Right renal pelvis (tissue), 4 donors: Measurements from ENCODE around the gene FKBP1B. TPM values are rescaled to one million over a fixed set of nuclear protein-coding genes. Genes with fewer than 3 reads are reported as not detected.
"Not testable (repeated sequence)": the region's sequence is repeated elsewhere in the genome, so short reads cannot be mapped to it uniquely, and the experiment has no call there.

Experiments
- DNase-seq, 4 donors: peaks; one replicate each; pipeline ENCODE4 v3.0.0-alpha.2; 2013; ENCODE audit warnings: low read depth in 4 of 4, low spot score in 3 of 4, missing footprints in 1 of 4
- polyA plus RNA-seq, 4 donors: library from polyadenylated mRNA; unstranded; fragments of 120-200 nt; gene quantifications; one replicate each; pipeline ENCODE4 v1.2.1, GENCODE V29; 2013; ENCODE audit not compliant: insufficient read length in 4 of 4

The FKBP1B gene
- polyA plus RNA-seq, 4 donors: 9.3 to 14.0 (median 11.4) TPM

GRCh38 chr2:24058564-24059271, 9.2 kb downstream of the FKBP1B start:
- DNase-seq: no peak

- no peak for DNase-seq
These were observed 15.8 kb downstream of the FKBP1B start for GRCh38 chr2:24065341-24065740.

GRCh38 chr2:24072259-24072658, 22.7 kb downstream of the FKBP1B start:
- no peak for DNase-seq

DNA sequence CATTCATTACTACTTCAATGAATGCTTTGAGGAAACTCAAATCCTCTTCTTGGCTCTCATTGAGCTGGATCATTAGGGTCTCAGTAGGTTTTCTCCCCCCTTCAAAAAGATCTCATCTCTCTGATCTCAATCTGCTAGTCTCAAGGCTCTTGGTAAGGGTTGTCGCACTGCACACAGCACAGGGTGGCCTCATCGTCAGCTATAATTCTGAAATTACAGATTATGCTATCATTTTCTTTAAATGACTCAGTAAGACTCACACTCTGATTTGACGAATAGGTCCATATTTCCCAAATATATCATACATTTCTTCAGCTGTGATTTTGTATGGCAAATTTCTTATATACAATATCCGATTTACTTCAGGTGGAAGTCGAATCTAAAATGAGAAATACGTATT, 24.3 kb downstream of the FKBP1B start:
- no peak for DNase-seq

DNA sequence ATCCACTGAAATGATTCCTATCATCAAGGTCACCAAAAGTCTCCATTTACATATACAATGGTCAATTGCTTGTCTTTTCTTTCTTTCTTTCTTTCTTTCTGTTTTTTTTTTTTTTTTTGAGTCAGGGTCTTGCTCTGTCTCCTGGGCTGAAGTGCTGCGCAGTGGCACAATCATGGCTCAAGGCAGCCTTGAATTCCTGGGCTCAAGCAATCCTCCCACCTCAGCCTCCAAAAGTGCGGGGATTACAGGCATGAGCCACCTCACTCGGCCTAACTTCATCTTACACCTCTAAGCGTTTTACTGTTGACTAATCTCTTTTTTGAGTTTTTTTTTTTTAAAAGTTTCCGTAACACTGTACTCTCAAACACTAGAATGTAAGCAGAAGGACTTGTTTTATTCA, 25.7 kb downstream of the FKBP1B start:
- DNase-seq: no peak

DNA sequence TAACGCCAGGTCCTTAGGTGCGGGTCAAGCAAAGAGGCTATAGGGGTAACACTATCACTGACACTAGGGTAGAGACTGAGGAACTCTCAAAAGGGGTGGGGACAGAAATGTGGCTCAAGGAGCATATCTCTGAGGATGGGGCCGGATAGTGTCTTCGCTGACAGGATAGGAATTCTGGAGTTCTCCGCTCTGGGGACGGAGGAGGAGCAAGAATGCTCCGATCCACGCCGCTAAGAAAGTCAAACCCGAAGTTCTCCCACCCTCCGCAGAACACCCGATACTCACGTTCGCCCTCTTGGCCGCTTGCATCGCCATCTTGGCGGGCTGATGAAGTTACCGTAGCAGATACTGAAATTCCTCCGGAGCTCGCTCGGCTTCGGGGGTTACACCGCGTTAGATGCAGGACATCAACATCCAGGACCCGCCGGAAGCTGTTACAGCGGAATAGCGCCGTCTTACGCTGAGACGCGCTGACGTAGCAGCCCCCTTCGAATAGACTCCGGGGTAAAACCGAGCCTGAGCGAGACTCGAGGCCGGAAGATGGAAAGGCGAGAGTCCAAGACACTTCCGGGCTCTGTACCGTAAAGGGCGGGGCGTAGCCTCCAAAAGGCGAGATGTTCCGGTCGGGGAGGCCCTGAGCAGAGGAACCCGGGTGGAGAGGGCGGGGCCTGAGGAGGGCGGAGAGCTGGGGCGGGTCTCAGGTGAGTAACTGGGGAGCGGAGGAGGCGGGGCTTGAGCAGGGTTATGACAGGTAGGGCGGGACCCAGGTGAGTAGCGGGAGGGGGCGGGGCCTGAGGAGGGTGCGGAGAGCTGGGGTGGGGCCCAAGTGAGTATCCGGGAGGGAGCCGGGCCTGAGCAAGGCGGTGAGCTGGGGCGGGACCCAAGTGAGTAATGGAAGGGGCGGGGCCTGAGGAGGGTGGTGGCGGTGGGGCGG, 26.6 kb downstream of the FKBP1B start, which contains the start of gene SF3B6:
Gene SF3B6, minus strand, starts transcription at position 412 of the 934 bp plus-strand sequence. Its CDS starts 97 bp downstream, at position 315.
- DNase-seq: peak; percentile 97 to 98 (median 98)

DNA sequence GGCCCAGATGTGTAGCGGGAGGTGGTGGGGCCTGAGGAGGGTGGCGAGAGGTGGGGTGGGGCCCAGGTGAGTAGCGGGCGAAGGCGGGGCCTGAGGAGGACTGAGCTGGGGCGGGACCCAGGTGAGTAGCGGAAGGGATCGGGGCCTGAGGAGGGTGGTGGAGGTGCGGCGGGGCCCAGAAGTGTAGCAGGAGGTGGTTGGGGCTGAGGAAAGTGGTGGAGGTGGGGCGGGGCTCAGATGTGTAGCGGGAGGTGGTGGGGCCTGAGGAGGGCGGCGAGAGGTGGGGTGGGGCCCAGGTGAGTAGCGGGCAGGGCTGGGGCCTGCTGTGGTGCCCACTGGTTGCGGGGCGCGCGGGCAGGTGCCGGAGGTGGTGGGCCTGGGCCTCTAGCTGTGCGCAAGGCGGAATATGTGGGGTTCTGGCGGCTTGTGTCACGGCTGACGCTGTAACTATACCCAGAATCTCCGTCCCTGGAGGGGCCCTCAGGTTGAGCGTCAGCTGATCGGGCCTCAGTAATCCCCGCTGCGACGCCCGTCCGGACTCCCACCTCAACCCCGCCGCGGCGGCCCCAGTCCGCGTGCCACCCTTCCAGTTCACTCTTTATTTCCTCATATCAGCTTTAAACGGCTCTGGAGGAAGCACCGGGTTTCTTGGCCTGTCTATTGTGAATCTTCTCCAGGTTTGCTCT, 27.5 kb downstream of the FKBP1B start:
- DNase-seq: peak in 1 of 4 donors; percentile 20

GRCh38 chr2:24077535-24077877, 28.0 kb downstream of the FKBP1B start:
- no peak for DNase-seq

GRCh38 chr2:24077879-24078278, 28.3 kb downstream of the FKBP1B start:
- DNase-seq: no peak

- DNase-seq: no peak
These were observed 31.2 kb downstream of the FKBP1B start for GRCh38 chr2:24080701-24081100.

DNA sequence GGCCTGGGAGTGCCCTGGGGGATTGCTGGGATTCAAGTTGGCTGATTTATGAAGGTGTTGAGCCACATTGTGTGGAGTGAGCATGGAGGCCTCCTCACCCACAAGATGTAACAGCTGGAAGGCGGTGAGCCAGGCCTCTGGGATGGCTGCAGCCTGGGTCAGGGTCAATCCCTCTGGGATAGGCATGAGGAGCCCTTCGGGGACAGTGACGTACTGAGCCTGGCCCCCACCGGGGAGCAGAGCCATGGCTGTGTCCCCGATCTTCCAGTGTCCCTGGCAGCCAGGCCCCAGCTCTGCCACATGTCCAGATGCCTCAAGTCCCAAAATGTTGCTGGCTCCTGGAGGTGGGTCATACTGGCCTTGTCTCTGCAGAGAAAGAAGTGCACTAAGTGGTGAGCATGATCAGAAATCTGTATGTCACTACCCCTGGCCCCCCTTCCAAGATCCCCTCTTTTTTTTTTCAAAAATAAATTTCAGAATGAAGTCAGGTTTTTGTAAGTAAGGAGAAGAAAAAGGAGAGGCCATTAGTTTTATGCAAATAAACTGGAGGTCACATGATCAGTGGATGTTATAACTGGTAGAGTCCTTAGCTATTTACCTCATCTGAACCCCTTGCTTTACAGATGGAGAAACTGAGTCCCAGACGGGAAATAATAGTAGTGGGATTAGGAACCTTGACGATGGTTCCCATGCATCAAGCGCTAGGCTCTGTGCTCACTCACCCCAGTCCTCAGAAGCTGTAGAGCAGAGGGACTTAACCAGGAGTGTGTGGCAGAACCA, 33.4 kb downstream of the FKBP1B start:
- no peak for DNase-seq

DNA sequence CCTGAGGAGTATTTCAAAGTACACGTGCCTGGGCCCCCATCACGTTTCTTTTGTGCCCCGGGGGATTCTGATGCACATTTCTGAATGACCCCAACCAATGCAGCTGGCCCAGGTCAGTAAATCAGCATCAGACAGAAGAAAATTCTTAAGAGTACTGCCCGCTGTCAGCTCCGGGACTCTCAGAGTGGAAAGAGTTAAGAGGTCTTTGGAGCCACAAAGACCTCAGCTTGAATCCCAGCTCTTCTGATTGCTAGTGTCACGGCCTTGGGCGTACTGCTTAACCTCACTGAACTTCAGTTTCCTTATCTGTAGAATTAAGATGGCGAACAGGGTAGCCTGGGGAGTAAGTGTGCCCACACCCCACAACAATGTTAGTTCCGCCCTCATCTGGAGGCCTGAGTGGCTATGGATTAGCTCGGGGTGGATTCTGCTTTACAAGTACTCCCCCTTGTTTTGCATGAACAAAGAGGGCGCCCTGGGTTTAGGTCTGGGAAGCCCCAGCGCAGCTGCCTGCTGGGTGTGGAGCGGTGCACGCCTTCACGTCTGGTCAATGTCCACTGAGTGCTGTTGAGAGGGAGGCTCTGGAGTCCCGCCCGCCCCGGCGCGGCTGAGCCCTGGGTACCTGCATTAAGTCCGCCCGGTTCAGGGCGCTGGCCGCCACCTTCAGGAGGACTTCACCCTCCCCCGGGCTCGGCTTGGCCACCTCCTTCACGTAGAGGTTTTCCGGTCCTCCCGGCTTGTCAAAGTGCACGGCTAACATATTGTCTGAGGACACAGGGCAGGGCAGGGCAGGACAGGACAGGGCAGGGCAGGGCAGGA, 34.2 kb downstream of the FKBP1B start:
- peak; percentile 59 to 69 (median 61) for DNase-seq

GRCh38 chr2:24084386-24085199, 35.1 kb downstream of the FKBP1B start, which contains the start of gene TP53I3:
Gene TP53I3, minus strand, starts transcription at chr2:24084834. Its CDS starts 508 bp downstream, at chr2:24084326.
- peak; percentile 83 to 91 (median 86) for DNase-seq

DNA sequence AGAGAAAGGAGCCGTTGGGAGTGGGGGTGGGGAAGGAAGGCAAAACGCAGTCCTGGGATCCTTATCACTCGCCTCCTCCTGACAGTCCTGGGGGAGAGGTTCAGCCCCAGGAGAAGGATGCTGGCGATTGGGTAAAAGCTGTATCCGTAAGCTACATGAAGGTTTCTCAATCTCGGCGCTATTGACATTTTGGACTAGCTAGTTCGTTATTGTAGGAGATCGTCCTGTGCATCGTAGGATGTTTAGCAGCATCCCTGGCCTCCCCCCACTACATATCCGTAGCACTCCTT, 35.6 kb downstream of the FKBP1B start:
- DNase-seq: no peak

GRCh38 chr2:24086241-24086640, 36.7 kb downstream of the FKBP1B start:
- DNase-seq: no peak

DNA sequence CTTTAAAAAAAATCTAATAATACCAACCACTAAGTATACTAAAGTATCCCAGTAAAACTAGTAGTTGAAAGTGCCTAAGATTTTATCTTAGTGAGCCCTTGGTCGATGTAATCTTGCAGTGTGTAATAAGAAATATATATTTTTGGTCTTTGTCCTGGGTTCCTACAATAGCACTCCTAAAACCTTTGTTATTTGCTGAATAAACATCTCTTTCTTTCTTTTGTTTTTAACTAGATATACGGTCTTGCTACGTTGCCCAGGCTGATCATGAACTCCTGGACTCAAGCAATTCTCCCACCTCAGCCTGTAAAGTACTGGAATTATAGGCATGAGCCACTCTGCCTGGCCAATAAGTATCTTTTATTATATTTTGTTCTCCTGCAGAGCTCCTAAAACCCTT, 37.5 kb downstream of the FKBP1B start:
- no peak for DNase-seq

GRCh38 chr2:24088821-24089359, 39.3 kb downstream of the FKBP1B start:
- no peak for DNase-seq

DNA sequence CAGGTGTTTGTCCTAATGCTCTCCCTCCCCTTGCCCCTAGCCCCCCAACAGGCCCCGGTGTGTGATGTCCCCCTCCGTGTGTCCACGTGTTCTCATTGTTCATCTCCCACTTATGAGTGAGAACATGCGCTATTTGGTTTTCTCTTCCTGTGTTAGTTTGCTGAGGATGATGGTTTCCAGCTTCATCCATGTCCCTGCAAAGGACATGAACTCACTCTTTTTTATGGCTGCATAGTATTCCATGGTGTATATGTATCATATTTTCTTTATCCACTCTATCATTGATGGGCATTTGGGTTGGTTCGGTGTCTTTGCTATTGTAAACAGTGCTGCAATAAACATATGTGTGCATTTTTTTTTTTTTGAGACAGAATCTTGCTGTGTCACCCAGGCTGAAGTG, 43.7 kb downstream of the FKBP1B start:
- DNase-seq: not testable (repeated sequence)
